ENCODE results near the gene DYDC2.

DYDC2 gene

GRCh38 chr10:80405626-80406025 lies 49.0 kb downstream of the DYDC2 start:
- DNase-seq (ENCODE audit: low read depth) = no peak
- no peak overlapping the region for H3K4me3 ChIP-seq (ENCODE audit: low read length)
- TF ChIP-seq CTCF (conservative IDR thresholded peaks at IDR 0.05; ENCODE audit: low read length) = no peak

- no peak overlapping the region for H3K4me3 ChIP-seq (ENCODE audit: low read length)
- DNase-seq (ENCODE audit: low read depth) = no peak
- TF ChIP-seq CTCF (conservative IDR thresholded peaks at IDR 0.05; ENCODE audit: low read length) = no peak
These were observed 49.6 kb downstream of the DYDC2 start for GRCh38 chr10:80406204-80406603.

GRCh38 chr10:80407812-80408241 lies 51.2 kb downstream of the DYDC2 start:
- DNase-seq (ENCODE audit: low read depth) = no peak
- TF ChIP-seq CTCF (conservative IDR thresholded peaks at IDR 0.05; ENCODE audit: low read length) = no peak
- peak overlapping the region; percentile 26; the same call in 1 of the 2 replicates for H3K4me3 ChIP-seq (ENCODE audit: low read length)

GRCh38 chr10:80408242-80409101 lies 51.9 kb downstream of the DYDC2 start, which contains the start of gene PRXL2A:
PRXL2A (plus strand) TSS chr10:80408551; CDS start chr10:80420468, 11,917 bp downstream.
- H3K4me3 ChIP-seq (ENCODE audit: low read length) = peak within 1 kb of the TSS; percentile 26
- TF ChIP-seq CTCF (conservative IDR thresholded peaks at IDR 0.05; ENCODE audit: low read length) = no peak
- DNase-seq (ENCODE audit: low read depth) = no peak

GRCh38 chr10:80409121-80409520 lies 52.5 kb downstream of the DYDC2 start:
- no peak for TF ChIP-seq CTCF (conservative IDR thresholded peaks at IDR 0.05; ENCODE audit: low read length)
- H3K4me3 ChIP-seq (ENCODE audit: low read length) = no peak overlapping the region
- no peak for DNase-seq (ENCODE audit: low read depth)

GRCh38 chr10:80410122-80410521 lies 53.5 kb downstream of the DYDC2 start:
- TF ChIP-seq CTCF (conservative IDR thresholded peaks at IDR 0.05; ENCODE audit: low read length) = no peak
- no peak overlapping the region for H3K4me3 ChIP-seq (ENCODE audit: low read length)
- DNase-seq (ENCODE audit: low read depth) = no peak

GRCh38 chr10:80410578-80411145 lies 54.1 kb downstream of the DYDC2 start:
- DNase-seq (ENCODE audit: low read depth) = no peak
- no peak overlapping the region for H3K4me3 ChIP-seq (ENCODE audit: low read length)

More at GRCh38 chr10:80410578-80411145, 54.1 kb downstream of the DYDC2 start:
- no peak for TF ChIP-seq CTCF (conservative IDR thresholded peaks at IDR 0.05; ENCODE audit: low read length)
